ENCODE results near the gene SLC6A2.

Gene SLC6A2

GRCh38 chr16:55672471-55672870, 16.7 kb downstream of the SLC6A2 start:
- Histone ChIP-seq H4K20me1 (ENCODE audit: insufficient read depth, low read length) (no peaks in the 10 kb centered on the region), H3K27ac (ENCODE audit: low read length) (no peak overlapping the region), H3K9ac (ENCODE audit: low read depth, low read length) (no peak overlapping the region), H3K4me2 (ENCODE audit: insufficient read depth, low read length) (no peak overlapping the region), H3K27me3 (ENCODE audit: insufficient read depth, low read length, poor library complexity) (no peaks in the 10 kb centered on the region), H3K36me3 (ENCODE audit: insufficient read depth, low read length) (no peaks in the 10 kb centered on the region), H3K9me3 (ENCODE audit: insufficient read depth, low read length, severe bottlenecking) (no peaks in the 10 kb centered on the region), H3K79me2 (ENCODE audit: insufficient read depth, low read length) (no peaks in the 10 kb centered on the region), H3K4me3 (ENCODE audit: low read depth in 1 of 2, low read length in 2 of 2) (no peak overlapping the region), H3K4me1 (ENCODE audit: insufficient read depth, low read length) (no peaks in the 10 kb centered on the region), H2AFZ (ENCODE audit: low read depth, low read length) (no peak overlapping the region)
- TF ChIP-seq EZH2 (IDR thresholded peaks at IDR 0.05; ENCODE audit: borderline replicate concordance, low read depth, low read length, severe bottlenecking) (no peak), CTCF (IDR thresholded peaks at IDR 0.05; ENCODE audit: borderline replicate concordance, extremely low read depth, low read length, poor library complexity, severe bottlenecking) (no peak)
- DNase-seq, result no peak
- no peak for ATAC-seq (ENCODE audit: insufficient read depth, low read depth)

DNA sequence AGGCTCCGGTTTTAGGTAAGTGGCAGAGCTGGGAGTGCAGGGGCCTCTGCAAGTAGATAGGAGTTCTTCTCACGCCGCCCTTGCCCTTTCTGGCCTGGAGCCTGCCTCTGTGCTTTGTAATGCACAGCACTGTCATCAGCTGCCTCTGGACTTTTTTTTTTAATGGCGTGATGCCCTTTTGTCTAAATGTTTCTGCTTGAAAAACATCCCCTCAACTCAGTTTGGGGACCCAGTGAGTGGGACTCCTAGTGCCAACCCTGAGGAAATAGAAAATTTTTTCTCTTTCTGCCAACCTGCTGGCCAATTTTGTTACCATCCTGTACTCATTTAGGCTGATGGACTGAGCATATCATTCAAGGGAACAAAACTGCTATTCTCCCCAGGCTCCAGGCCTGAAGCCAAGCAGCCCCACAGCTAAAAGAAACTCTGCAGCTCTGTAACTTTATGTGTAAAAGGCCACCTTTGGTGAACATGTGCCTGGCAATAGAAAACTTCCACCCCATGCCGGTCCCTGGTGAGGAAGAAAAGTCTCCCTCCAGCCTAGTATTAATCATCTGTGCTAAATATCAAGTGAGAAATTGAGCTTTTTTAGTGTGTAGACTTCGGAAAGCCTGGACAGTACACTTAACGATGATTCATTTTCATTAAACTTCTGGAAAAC, 22.5 kb downstream of the SLC6A2 start:
- no peak overlapping the region for H2AFZ ChIP-seq (ENCODE audit: low read depth, low read length)
- H3K27ac ChIP-seq (ENCODE audit: low read length), result no peak overlapping the region
- H3K4me3 ChIP-seq (ENCODE audit: low read depth in 1 of 2, low read length in 2 of 2), result no peak overlapping the region
- H3K4me1 ChIP-seq (ENCODE audit: insufficient read depth, low read length), result no peaks in the 10 kb centered on the region
- TF ChIP-seq EZH2 (IDR thresholded peaks at IDR 0.05; ENCODE audit: borderline replicate concordance, low read depth, low read length, severe bottlenecking) (no peak), CTCF (IDR thresholded peaks at IDR 0.05; ENCODE audit: borderline replicate concordance, extremely low read depth, low read length, poor library complexity, severe bottlenecking) (no peak)
- no peak overlapping the region for H3K9ac ChIP-seq (ENCODE audit: low read depth, low read length)
- ATAC-seq (ENCODE audit: insufficient read depth, low read depth) (no peak), DNase-seq (no peak)
- H3K36me3 ChIP-seq (ENCODE audit: insufficient read depth, low read length), result no peaks in the 10 kb centered on the region
- H3K27me3 ChIP-seq (ENCODE audit: insufficient read depth, low read length, poor library complexity), result peaks cover 3% of the 10 kb centered on the region
- no peaks in the 10 kb centered on the region for H3K79me2 ChIP-seq (ENCODE audit: insufficient read depth, low read length)
- H3K9me3 ChIP-seq (ENCODE audit: insufficient read depth, low read length, severe bottlenecking), result no peaks in the 10 kb centered on the region
- H4K20me1 ChIP-seq (ENCODE audit: insufficient read depth, low read length), result no peaks in the 10 kb centered on the region
- H3K4me2 ChIP-seq (ENCODE audit: insufficient read depth, low read length), result no peak overlapping the region

- Histone ChIP-seq H3K4me2 (ENCODE audit: insufficient read depth, low read length) (no peak overlapping the region), H3K9me3 (ENCODE audit: insufficient read depth, low read length, severe bottlenecking) (no peaks in the 10 kb centered on the region), H3K4me3 (ENCODE audit: low read depth in 1 of 2, low read length in 2 of 2) (no peak overlapping the region), H3K36me3 (ENCODE audit: insufficient read depth, low read length) (no peaks in the 10 kb centered on the region), H3K4me1 (ENCODE audit: insufficient read depth, low read length) (no peaks in the 10 kb centered on the region), H3K79me2 (ENCODE audit: insufficient read depth, low read length) (no peaks in the 10 kb centered on the region), H4K20me1 (ENCODE audit: insufficient read depth, low read length) (no peaks in the 10 kb centered on the region), H3K9ac (ENCODE audit: low read depth, low read length) (no peak overlapping the region), H3K27ac (ENCODE audit: low read length) (no peak overlapping the region), H3K27me3 (ENCODE audit: insufficient read depth, low read length, poor library complexity) (peaks cover 3% of the 10 kb centered on the region), H2AFZ (ENCODE audit: low read depth, low read length) (no peak overlapping the region)
- ATAC-seq (ENCODE audit: insufficient read depth, low read depth) (no peak), DNase-seq (no peak)
- TF ChIP-seq CTCF (IDR thresholded peaks at IDR 0.05; ENCODE audit: borderline replicate concordance, extremely low read depth, low read length, poor library complexity, severe bottlenecking), result no peak
- TF ChIP-seq EZH2 (IDR thresholded peaks at IDR 0.05; ENCODE audit: borderline replicate concordance, low read depth, low read length, severe bottlenecking), result no peak
These were observed 26.3 kb downstream of the SLC6A2 start for GRCh38 chr16:55682086-55682485.

Data from DND-41 (cell line).